Right atrium auricular region (tissue), 2 donors: Measurements from ENCODE around the gene HERPUD1. TPM values are rescaled to one million over a fixed set of nuclear protein-coding genes. Genes with fewer than 3 reads are reported as not detected.

Source experiments
- DNase-seq: peaks from one replicate; pipeline ENCODE4 v3.0.0-alpha.2; 2019; ENCODE audit warnings: low spot score
- H3K27ac ChIP-seq, 2 donors: fragments of 200-600 bp; sonication (generic); 1 replicate in 1 of 2; 2 replicates in 1 of 2; pipeline ENCODE4 v1.5.1; 2016 to 2019
- H3K27me3 ChIP-seq, 2 donors: fragments of 200-600 bp; sonication (generic); one replicate each; pipeline versions ENCODE4 v1.5.1 to v1.6.0; 2017 to 2019
- H3K36me3 ChIP-seq: fragments of 200-600 bp; sonication (generic); one replicate; pipeline ENCODE4 v1.5.1; 2016
- H3K4me1 ChIP-seq, 2 donors: fragments of 200-600 bp; sonication (generic); one replicate each; pipeline versions ENCODE4 v1.5.1 to v1.6.0; 2017 to 2019
- H3K4me3 ChIP-seq, 2 donors: fragments of 200-600 bp; sonication (generic); 1 replicate in 1 of 2; 2 replicates in 1 of 2; pipeline ENCODE4 v1.5.1; 2017 to 2019; ENCODE audit warnings: mild to moderate bottlenecking in 1 of 2, moderate library complexity in 1 of 2
- H3K9me3 ChIP-seq, 2 donors: fragments of 200-600 bp; sonication (generic); one replicate each; pipeline ENCODE4 v1.5.1; 2019
- CTCF ChIP-seq, 2 donors: fragments of 200-600 bp; sonication (generic); IDR thresholded peaks; one replicate each; pipeline ENCODE4 v1.5.1; 2019; ENCODE audit warnings: antibody characterized with exemption in 2 of 2
- total RNA-seq, 2 donors: library from RNA; depleted of rRNA; stranded (reverse); fragments of >200 nt; gene quantifications; one replicate each; pipeline ENCODE4 v1.1.0, GENCODE V29; 2016

Gene HERPUD1
- total RNA-seq, 2 donors from 2014 or later, result 76.4 to 140 TPM

GRCh38 chr16:56953006-56953405, 21.1 kb downstream of the HERPUD1 start:
- Histone ChIP-seq H3K4me3 (no peak overlapping the region), H3K27me3 (no peaks in the 10 kb centered on the region), H3K36me3 (no peaks in the 10 kb centered on the region), H3K9me3 (no peaks in the 10 kb centered on the region), H3K4me1 (no peaks in the 10 kb centered on the region), H3K27ac (no peak overlapping the region)
- no peak for DNase-seq
- TF ChIP-seq CTCF (IDR thresholded peaks at IDR 0.05), result no peak

- Histone ChIP-seq H3K9me3 (no peaks in the 10 kb centered on the region), H3K27me3 (no peaks in the 10 kb centered on the region), H3K4me1 (peaks cover 0 to 7% of the 10 kb centered on the region in 2 donors), H3K36me3 (no peaks in the 10 kb centered on the region), H3K4me3 (no peak overlapping the region), H3K27ac (no peak overlapping the region)
- no peak for DNase-seq
- no peak for TF ChIP-seq CTCF (IDR thresholded peaks at IDR 0.05)
Observed at GRCh38 chr16:56956076-56956475, 24.1 kb downstream of the HERPUD1 start.

GRCh38 chr16:56956756-56957155, 24.8 kb downstream of the HERPUD1 start:
- Histone ChIP-seq H3K36me3 (no peaks in the 10 kb centered on the region), H3K9me3 (no peaks in the 10 kb centered on the region), H3K27ac (no peak overlapping the region), H3K4me1 (peaks cover 0 to 14% of the 10 kb centered on the region in 2 donors), H3K27me3 (no peaks in the 10 kb centered on the region), H3K4me3 (no peak overlapping the region)
- DNase-seq, result no peak
- no peak for TF ChIP-seq CTCF (IDR thresholded peaks at IDR 0.05)

- no peaks in the 10 kb centered on the region for H3K36me3 ChIP-seq
- TF ChIP-seq CTCF (IDR thresholded peaks at IDR 0.05), result no peak
- H3K9me3 ChIP-seq, result no peaks in the 10 kb centered on the region
- no peak overlapping the region for H3K27ac ChIP-seq
- no peak for DNase-seq
- no peak overlapping the region for H3K4me3 ChIP-seq
- H3K27me3 ChIP-seq, result no peaks in the 10 kb centered on the region
- H3K4me1 ChIP-seq, result peaks cover 0 to 25% of the 10 kb centered on the region in 2 donors
Observed at GRCh38 chr16:56960681-56961281, 28.8 kb downstream of the HERPUD1 start.

- no peak for DNase-seq
Observed at GRCh38 chr16:56961386-56961785, 29.4 kb downstream of the HERPUD1 start.

More at GRCh38 chr16:56961386-56961785, 29.4 kb downstream of the HERPUD1 start:
- Histone ChIP-seq H3K4me3 (no peak overlapping the region), H3K36me3 (no peaks in the 10 kb centered on the region), H3K9me3 (no peaks in the 10 kb centered on the region), H3K27ac (no peak overlapping the region), H3K27me3 (no peaks in the 10 kb centered on the region), H3K4me1 (peaks cover 0 to 28% of the 10 kb centered on the region in 2 donors)
- no peak for TF ChIP-seq CTCF (IDR thresholded peaks at IDR 0.05)
